K562 (cell line): ENCODE results near the gene SLC4A9. TPM values are rescaled to one million over a fixed set of nuclear protein-coding genes. Genes with fewer than 3 reads are reported as not detected.
A peak's percentile ranks its signal among the peaks of the same experiment; 100 is the strongest.

ENCODE experiments used
- ATAC-seq: fragments of 200-7000 bp; cut with Tn5 transposase; 3 replicates; pipeline ENCODE4 v1.9.1; 2020; ENCODE audit warnings: moderate library complexity
- BruUV-seq: library from RNA; stranded (reverse); fragments of 400-500 nt; replicated peaks from 2 replicates; lab custom pipeline; 2021; lab: Mats Ljungman, UMichigan
- CTCF ChIA-PET: fragments of 300-600 bp; formaldehyde crosslinking; extraction: SDS; loops from one replicate; lab custom pipeline; 2021; ENCODE audit warnings: low intra/inter-chr PET ratio; lab: Yijun Ruan, JAX
- POLR2A ChIA-PET: fragments of 300-600, 350-650 bp; sonication (Branson Sonifier 250); formaldehyde crosslinking; extraction: SDS; loops from one replicate; lab custom pipeline; 2021; ENCODE audit warnings: antibody characterized with exemption, inconsistent platforms; lab: Yijun Ruan, JAX
- DNase-seq, 4 experiments: peaks; one replicate each; pipeline versions ENCODE4 v3.0.0 to v3.0.0-alpha.2; 2011 to 2018; ENCODE audit warnings: low spot score in 3 of 4, mixed read lengths in 3 of 4; ENCODE audit errors: extremely low read depth in 1 of 4
- FAIRE-seq: peaks from 2 replicates; lab custom pipeline; 2011; peaks lifted over from hg19 to GRCh38; lab: Jason Lieb, UNC
- H2AFZ ChIP-seq: 2 replicates; pipeline ENCODE4 v1.6.0; 2011; ENCODE audit warnings: low read depth, low read length, control low read depth, inconsistent platforms
- H3K27ac ChIP-seq: fragments of 200-600 bp; 3 replicates; pipeline ENCODE4 v1.8.0; 2011; ENCODE audit warnings: low read depth, mild to moderate bottlenecking, control low read depth, inconsistent platforms, low read length, moderate library complexity, mixed read lengths; ENCODE audit errors: extremely low read depth
- H3K27me3 ChIP-seq, 2 experiments: fragments of 300-600 bp in 1 of 2; 2 replicates in 1 of 2; 3 replicates in 1 of 2; pipeline versions ENCODE4 v1.6.0 to v1.8.0; 2011; ENCODE audit warnings: inconsistent platforms in 2 of 2, low read length in 2 of 2, mild to moderate bottlenecking in 1 of 2, mixed read lengths in 1 of 2, moderate library complexity in 1 of 2; ENCODE audit not compliant: control insufficient read depth in 2 of 2, insufficient read depth in 2 of 2
- H3K36me3 ChIP-seq: fragments of 300-600 bp; 3 replicates; pipeline ENCODE4 v1.8.0; 2011; ENCODE audit warnings: mild to moderate bottlenecking, low read length, inconsistent platforms; ENCODE audit not compliant: control insufficient read depth, insufficient read depth
- H3K4me1 ChIP-seq, 2 experiments: fragments of 200-600 bp in 1 of 2; replicated peaks in 1 of 2; 2 replicates in 1 of 2; 3 replicates in 1 of 2; pipeline versions ENCODE4 v1.5.1 to v1.8.0; 2011; ENCODE audit warnings: inconsistent platforms in 2 of 2, low read length in 2 of 2, mild to moderate bottlenecking in 1 of 2, mixed read lengths in 1 of 2, moderate library complexity in 1 of 2; ENCODE audit not compliant: control insufficient read depth in 2 of 2, insufficient read depth in 2 of 2
- H3K4me2 ChIP-seq: 2 replicates; pipeline ENCODE4 v1.6.1; 2011; ENCODE audit warnings: low read length, control low read depth, inconsistent platforms, mixed read lengths; ENCODE audit not compliant: insufficient read depth
- H3K4me3 ChIP-seq: fragments of 200-600 bp; sonication (generic), shearing (Covaris generic); 2 replicates; pipeline ENCODE4 v1.5.1; 2016; ENCODE audit warnings: control low read depth, inconsistent platforms
- H3K79me2 ChIP-seq: fragments of 200-600 bp; 3 replicates; pipeline ENCODE4 v1.8.0; 2011; ENCODE audit warnings: low read length, inconsistent platforms; ENCODE audit not compliant: control insufficient read depth, insufficient read depth
- H3K9ac ChIP-seq, 2 experiments: 2 replicates each; pipeline versions ENCODE4 v1.6.0 to v1.6.1; 2011; ENCODE audit warnings: low read depth in 2 of 2, low read length in 2 of 2, control low read depth in 1 of 2, inconsistent platforms in 1 of 2, mild to moderate bottlenecking in 1 of 2, mixed read lengths in 1 of 2; ENCODE audit not compliant: insufficient read depth in 1 of 2
- H3K9me1 ChIP-seq: one replicate; pipeline ENCODE4 v1.6.0; 2011; ENCODE audit warnings: inconsistent platforms, mild to moderate bottlenecking, low read length, moderate library complexity; ENCODE audit not compliant: control insufficient read depth, insufficient read depth
- H3K9me3 ChIP-seq: replicated peaks from 2 replicates; pipeline ENCODE4 v1.5.1; 2011; ENCODE audit warnings: low read depth, low read length, inconsistent platforms; ENCODE audit not compliant: control insufficient read depth, insufficient read depth
- H4K20me1 ChIP-seq: replicated peaks from 2 replicates; pipeline ENCODE4 v1.6.1; 2011; ENCODE audit warnings: low read length, inconsistent platforms, mixed read lengths; ENCODE audit not compliant: control insufficient read depth, insufficient read depth
- ARID2 ChIP-seq: fragments of 450-650 bp; IDR thresholded peaks from 2 replicates; pipeline ENCODE4 v1.6.1; 2017; ENCODE audit warnings: antibody characterized with exemption, mild to moderate bottlenecking
- BCOR ChIP-seq: fragments of 450-650 bp; IDR thresholded peaks from 2 replicates; pipeline ENCODE4 v1.6.1; 2016
- DEAF1 ChIP-seq: fragments of 450-650 bp; formaldehyde crosslinking; IDR thresholded peaks from 2 replicates; pipeline ENCODE4 v1.4.0; 2020; ENCODE audit warnings: mild to moderate bottlenecking, moderate library complexity
- ELF2 ChIP-seq: fragments of 250-450 bp; sonication (Bioruptor Pico); IDR thresholded peaks from 2 replicates; pipeline ENCODE4 v1.5.0; 2021; ENCODE audit warnings: mild to moderate bottlenecking
- HSF4 ChIP-seq: fragments of 250-450 bp; sonication (Bioruptor Pico); IDR thresholded peaks from 2 replicates; pipeline ENCODE4 v2.1.2; 2022; ENCODE audit warnings: mild to moderate bottlenecking, moderate library complexity, borderline replicate concordance
- NR0B1 ChIP-seq: fragments of 450-650 bp; IDR thresholded peaks from one replicate; pipeline ENCODE4 v1.6.1; 2018; ENCODE audit warnings: mild to moderate bottlenecking, moderate library complexity; ENCODE audit not compliant: partially characterized antibody
- RAD21 ChIP-seq, 2 experiments: fragments of 250-450 bp in 1 of 2; fragments of 450-650 bp in 1 of 2; sonication (Bioruptor Pico) in 1 of 2; formaldehyde crosslinking in 1 of 2; IDR thresholded peaks in 1 of 2; conservative IDR thresholded peaks in 1 of 2; 2 replicates each; pipeline versions ENCODE4 v1.4.0 to v1.8.0; 2020 to 2022; ENCODE audit warnings: mild to moderate bottlenecking in 2 of 2, moderate library complexity in 1 of 2
- SMAD3 ChIP-seq: fragments of 450-650 bp; formaldehyde crosslinking; conservative IDR thresholded peaks from 2 replicates; pipeline ENCODE4 v1.4.0; 2020; ENCODE audit warnings: mild to moderate bottlenecking
- SPI1 ChIP-seq: IDR thresholded peaks from 2 replicates; pipeline ENCODE4 v1.6.1; 2011; ENCODE audit warnings: low read depth, low read length, control low read depth, borderline replicate concordance
- SREBF2 ChIP-seq: sonication (generic); formaldehyde crosslinking; IDR thresholded peaks from 2 replicates; pipeline ENCODE4 v1.4.0; 2020; ENCODE audit warnings: mild to moderate bottlenecking, missing genetic modification reagents
- ZNF324 ChIP-seq: fragments of 250-450 bp; sonication (Bioruptor Pico); IDR thresholded peaks from 2 replicates; pipeline ENCODE4 v1.4.0; 2020; ENCODE audit warnings: mild to moderate bottlenecking
- ZNF696 ChIP-seq: fragments of 250-450 bp; sonication (Bioruptor Pico); conservative IDR thresholded peaks from 2 replicates; pipeline ENCODE4 v1.4.0; 2020; ENCODE audit warnings: mild to moderate bottlenecking, moderate library complexity
- ZNF764 ChIP-seq: fragments of 250-450 bp; sonication (Bioruptor Pico); IDR thresholded peaks from 2 replicates; pipeline ENCODE4 v1.4.0; 2020; ENCODE audit warnings: low read depth, mild to moderate bottlenecking, moderate library complexity
- WGBS: fragments of 100-300 bp; shearing (Covaris generic); methylation state at CpG from one replicate; pipeline ENCODE4 v1.1.6; 2016; ENCODE audit warnings: low coverage, mixed read lengths; ENCODE audit not compliant: insufficient coverage; ENCODE audit errors: missing lambda C conversion rate; 5-methylcytosine and 5-hydroxymethylcytosine counted together
- in situ Hi-C: fragments of 300-500 bp; cut with MboI; formaldehyde crosslinking; loops from 4 replicates; pipeline ENCODE4 v1.15.0; 2018; ENCODE audit warnings: inconsistent platforms, mixed read lengths
- intact Hi-C: fragments of 100-400 bp; cut with micrococcal nuclease; formaldehyde crosslinking; loops from 2 replicates; pipeline ENCODE4 v1.14.2; 2022
- polyA plus RNA-seq, 8 experiments: library from polyadenylated mRNA; depleted of rRNA in 4 of 8; stranded (reverse) in 5 of 8; unstranded in 3 of 8; fragments of >200 nt; fragmentation: Nextera tagmentation in 2 of 8; fragmentation: Illumina TruSeq in 1 of 8; extraction: Ambion mirVana in 2 of 8; extraction: Trizol in 1 of 8; gene quantifications; 2 replicates each; pipeline versions ENCODE4 v1.2.1 to v1.2.3, GENCODE V29; 2011 to 2014; ENCODE audit warnings: inconsistent platforms in 1 of 8, missing spikeins in 1 of 8
- total RNA-seq, 7 experiments: library from RNA; depleted of rRNA in 6 of 7; stranded (reverse); fragments of >200 nt in 6 of 7; fragmentation: Illumina TruSeq in 2 of 7; extraction: Trizol in 2 of 7; gene quantifications; 2 replicates each; pipeline versions ENCODE4 v1.2.1 to v1.2.3, GENCODE V29; 2011 to 2021; ENCODE audit warnings: low replicate concordance in 1 of 7

Gene SLC4A9
- total and polyA plus RNA-seq, 9 of the 15 experiments (the other 6 are each of a cell fraction or from before 2014, with no cell fraction given): 0.05 to 0.13 TPM; not detected in 7

GRCh38 chr5:140318792-140319191 is 41.2 kb upstream of the SLC4A9 start (continued):
- TF ChIP-seq NR0B1 (no peak), ZNF696 (CRISPR knock-in tag) (no peak), ZNF764 (no peak), SREBF2 (CRISPR knock-in tag) (no peak), SMAD3 (CRISPR knock-in tag) (no peak), ELF2 (no peak), BCOR (no peak), HSF4 (CRISPR knock-in tag) (no peak), ZNF324 (CRISPR knock-in tag) (no peak)

- H3K4me2 ChIP-seq: no peak overlapping the region
- 25% methylated on average over 1 of the region's 1 CpG for WGBS
- no peaks in the 10 kb centered on the region for H3K9me3 ChIP-seq
- H2AFZ ChIP-seq: no peak overlapping the region
- in situ Hi-C loops: no loop called here
- no peak overlapping the region for H3K9ac ChIP-seq
- H3K27ac ChIP-seq: no peak overlapping the region
- no peaks in the 10 kb centered on the region; a peak in 1 of 5 replicates for H3K27me3 ChIP-seq
- no peak for FAIRE-seq
- no peaks in the 10 kb centered on the region for H3K79me2 ChIP-seq
- no TSS peak for BruUV-seq
- H3K36me3 ChIP-seq: no peaks in the 10 kb centered on the region
- POLR2A ChIA-PET: interaction anchor here (2.0 kb wide), 1 partner anchor 9 kb away, joined by 9 read pairs; no protein-coding TSS in a partner anchor
- H3K4me1 ChIP-seq: no peaks in the 10 kb centered on the region
- TF ChIP-seq DEAF1 (CRISPR knock-in tag) (no peak), SPI1 (0 out of 2 replicates have a peak, but pooled peaks have one; percentile 6), RAD21 (CRISPR knock-in tag; conservative IDR thresholded peaks at IDR 0.05 in 1 of 2, IDR thresholded peaks at IDR 0.05 in 1 of 2) (no peak), ARID2 (no peak)
- TF ChIP-seq, all 486 proteins: peak for 1
- no peak for ATAC-seq
- H3K4me3 ChIP-seq: no peak overlapping the region
- H4K20me1 ChIP-seq: no peaks in the 10 kb centered on the region
- CTCF ChIA-PET: no interaction called here
- no peaks in the 10 kb centered on the region for H3K9me1 ChIP-seq
- DNase-seq: no peak
- intact Hi-C loops: no loop called here
Observed at GRCh38 chr5:140319833-140320232, 40.2 kb upstream of the SLC4A9 start.
